Stimulated activated CD4-positive, alpha-beta T cell treated with anti-CD3 and anti-CD28 coated beads, Interleukin-4, amount 100 ng/mL, for 24 hours (primary cell): ENCODE data around the gene PRPF6.

Experiments used
- DNase-seq: peaks from one replicate; pipeline ENCODE4 v3.0.0-alpha.2; 2020

PRPF6 gene

GRCh38 chr20:64051033-64051452, 70.1 kb downstream of the PRPF6 start:
- DNase-seq: no peak

GRCh38 chr20:64051561-64052325, 70.8 kb downstream of the PRPF6 start:
- DNase-seq: no peak

GRCh38 chr20:64052326-64052722, 71.4 kb downstream of the PRPF6 start:
- DNase-seq: no peak

- DNase-seq: no peak
Observed at GRCh38 chr20:64052987-64053840, 72.3 kb downstream of the PRPF6 start.

DNA sequence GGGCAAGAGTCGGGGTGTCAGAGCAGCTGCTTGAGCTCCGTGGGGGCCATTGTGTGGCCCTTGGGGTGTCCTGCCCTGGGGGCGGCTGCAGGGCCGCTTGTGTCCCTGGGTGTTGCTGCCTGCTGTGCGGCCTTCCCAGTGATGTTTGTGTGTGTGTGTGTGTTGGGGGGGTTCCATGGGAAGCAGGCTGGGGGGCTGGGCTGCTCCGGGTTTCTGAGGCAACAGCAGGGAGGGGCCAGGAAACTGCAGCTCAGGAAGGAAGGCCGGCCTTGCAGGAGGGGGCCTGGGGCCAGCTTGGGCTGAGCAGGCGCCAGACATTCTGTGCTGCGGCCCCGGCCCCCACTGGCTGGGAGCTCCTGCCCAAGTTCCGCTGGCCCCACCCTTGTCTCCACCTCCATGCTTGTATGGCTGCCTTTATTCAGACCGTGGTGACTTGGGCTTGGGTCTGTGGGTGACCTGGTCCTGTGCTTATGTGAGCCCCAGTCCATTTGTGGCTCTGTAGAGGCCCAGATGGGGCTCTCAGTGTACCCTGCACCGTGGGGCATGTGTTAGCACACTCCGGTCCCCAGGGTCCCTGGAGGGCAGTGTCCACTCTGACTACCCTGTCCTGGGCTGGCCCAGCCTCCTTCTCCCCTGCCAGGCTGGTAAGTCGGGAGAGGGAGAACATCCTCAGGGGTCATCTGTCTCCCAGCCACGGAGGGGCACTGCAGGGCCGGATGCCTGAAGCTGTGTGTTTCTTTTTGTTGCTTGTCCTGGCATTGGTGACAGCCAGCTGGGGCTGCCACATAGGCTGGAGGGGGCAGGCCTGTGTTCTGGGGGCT, 73.1 kb downstream of the PRPF6 start:
- DNase-seq: no peak

- DNase-seq: no peak
Observed at GRCh38 chr20:64055396-64055892, 74.5 kb downstream of the PRPF6 start.

DNA sequence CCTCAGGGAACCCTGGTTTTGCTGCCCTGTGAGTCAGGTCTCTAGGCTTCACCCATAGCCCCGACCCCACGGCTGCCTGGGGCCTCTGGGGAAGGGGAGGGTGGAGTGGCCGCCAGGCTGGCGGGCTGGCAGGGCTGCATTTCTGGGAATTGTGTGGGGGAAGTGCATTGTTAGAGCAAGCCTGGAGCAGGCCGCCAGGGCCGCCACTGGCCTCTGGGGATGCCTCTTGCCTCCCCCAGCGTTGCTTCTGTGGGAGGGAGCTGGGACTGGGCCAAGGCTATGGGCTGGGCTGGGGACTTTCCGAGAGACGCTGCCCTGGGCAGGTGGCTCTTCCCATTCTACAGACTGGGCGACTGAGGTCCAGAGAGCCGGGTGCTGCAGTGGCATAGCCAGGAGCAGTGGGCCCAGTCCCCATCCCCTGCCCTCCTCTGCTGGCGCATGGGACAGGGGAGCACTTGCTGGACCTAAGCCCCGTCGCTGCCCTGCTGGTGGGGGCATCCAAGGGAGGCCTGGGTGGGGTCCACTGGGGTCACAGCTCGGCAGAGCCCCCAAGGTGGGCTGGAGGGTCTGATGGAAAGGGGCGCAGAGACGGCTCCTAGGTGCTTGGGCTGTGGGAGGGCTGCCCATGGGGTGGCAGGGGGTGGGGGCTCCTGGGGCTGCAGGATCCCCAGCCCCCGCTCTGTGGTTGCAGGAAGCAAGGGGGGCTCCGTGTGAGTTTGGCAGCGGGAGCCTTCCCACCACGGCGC, 75.1 kb downstream of the PRPF6 start:
- DNase-seq: no peak

DNA sequence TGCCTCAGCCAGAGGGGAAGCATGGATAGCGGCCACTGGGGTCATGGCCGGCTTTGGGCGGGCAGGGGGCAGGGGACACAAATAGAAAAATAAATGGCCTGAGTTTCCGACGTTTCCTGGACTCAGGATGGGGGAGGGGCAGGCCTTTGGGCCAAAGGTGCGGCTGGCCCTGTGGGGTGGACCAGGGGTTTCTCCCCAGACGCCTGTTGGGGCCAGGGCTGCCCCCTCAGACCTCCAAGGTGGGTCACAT, 75.6 kb downstream of the PRPF6 start:
- DNase-seq: no peak

DNA sequence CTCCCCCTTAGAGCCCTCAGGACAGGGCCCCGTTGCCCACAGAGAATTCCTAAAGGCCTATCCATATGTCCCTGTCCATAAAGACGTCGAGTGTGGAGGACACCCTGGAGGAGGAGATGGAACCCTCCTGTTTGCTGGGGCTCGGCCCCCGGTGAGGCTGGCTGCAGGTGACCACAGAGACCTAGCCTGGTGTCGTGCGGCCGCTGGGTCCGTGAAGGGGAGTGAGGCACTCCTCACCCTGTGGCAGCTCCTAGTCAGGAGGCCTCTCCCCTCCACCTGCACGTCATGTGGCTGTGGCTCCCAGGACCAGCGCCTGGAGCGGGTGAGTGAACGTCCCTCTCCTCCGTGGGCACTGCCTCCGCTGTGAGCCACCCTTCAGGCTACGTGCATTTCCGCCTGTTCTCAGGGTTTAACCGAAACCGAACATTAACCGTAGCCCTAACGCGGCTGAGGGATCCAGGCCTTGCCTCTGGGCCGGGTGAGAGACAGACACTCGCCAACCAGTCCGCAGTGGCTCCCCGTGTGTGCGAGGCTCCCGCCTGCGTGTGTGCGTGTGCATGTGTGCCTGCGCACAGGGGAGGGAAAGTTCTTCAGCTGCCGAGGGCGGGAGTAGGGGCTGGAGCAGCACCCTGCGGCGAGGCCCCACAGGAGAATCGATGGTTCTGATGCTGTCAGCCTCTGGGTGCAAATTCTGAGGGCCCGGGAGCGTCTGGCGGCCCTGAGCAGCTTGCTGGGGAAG, 76.1 kb downstream of the PRPF6 start:
- no peak for DNase-seq

- peak; percentile 86 for DNase-seq
Observed at GRCh38 chr20:64057628-64058498, 76.9 kb downstream of the PRPF6 start.

DNA sequence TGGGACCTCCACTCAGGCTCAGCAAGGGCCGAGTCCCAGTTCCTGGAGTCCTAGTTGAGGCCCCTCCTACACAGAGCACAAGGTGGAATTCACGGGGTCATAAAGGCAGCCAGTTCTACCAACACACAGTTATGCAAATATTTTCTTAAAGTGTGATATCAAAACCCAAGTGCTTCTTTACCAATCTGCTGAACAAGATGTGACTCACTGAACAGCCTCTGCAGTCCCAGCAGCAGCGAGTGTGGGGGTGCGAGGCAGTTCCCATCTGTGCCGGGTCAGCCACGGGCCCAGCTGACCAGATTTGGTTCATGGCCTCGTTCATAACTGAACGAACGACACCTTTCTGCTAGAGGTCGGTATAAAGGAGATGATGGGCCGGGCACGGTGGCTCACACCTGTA, 77.6 kb downstream of the PRPF6 start:
- DNase-seq: no peak

GRCh38 chr20:64062276-64062595, 81.3 kb downstream of the PRPF6 start:
- no peak for DNase-seq

DNA sequence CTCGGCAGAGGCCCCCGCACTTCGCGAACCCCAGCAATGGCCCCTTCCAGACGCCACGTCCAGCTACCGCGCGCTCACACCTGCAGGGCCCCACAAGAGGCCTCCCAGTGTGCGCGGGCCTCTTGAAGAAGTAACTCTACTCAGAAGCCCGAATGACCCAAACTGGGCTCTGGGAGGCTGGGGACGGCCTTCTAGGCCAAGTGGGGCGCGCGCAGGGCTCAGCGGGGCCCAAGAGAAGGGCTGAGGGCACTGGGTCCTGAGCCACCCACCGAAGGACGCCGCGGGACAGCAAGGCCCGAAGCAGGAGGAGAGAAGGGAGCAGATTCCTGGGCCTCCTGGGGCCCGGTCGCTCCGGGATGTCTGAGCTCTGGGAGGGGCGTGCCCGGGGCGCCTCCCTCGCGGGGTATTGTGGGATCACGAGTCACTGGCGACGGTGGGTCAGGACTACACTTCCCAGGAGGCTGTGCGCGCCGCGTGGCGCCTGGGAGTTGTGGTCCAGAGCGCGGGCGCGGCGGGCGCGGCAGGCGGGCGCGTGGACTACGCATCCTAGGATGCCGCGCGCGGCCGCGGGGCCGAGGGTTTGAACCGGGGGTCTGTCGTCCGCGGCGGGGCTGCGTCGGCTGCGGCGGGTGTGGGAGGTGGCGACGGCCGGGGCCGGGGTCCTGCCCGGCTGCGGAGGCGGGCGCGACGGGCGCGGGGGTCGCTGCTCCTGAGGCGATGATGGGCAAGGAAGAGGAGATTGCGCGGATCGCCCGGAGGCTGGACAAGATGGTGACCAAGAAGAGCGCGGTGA, 81.9 kb downstream of the PRPF6 start, which contains the start of gene TCEA2:
TCEA2 (plus strand) TSS at position 603 of the 793 bp plus-strand sequence; CDS start at position 718, 115 bp downstream.
- peak; percentile 96 for DNase-seq

DNA sequence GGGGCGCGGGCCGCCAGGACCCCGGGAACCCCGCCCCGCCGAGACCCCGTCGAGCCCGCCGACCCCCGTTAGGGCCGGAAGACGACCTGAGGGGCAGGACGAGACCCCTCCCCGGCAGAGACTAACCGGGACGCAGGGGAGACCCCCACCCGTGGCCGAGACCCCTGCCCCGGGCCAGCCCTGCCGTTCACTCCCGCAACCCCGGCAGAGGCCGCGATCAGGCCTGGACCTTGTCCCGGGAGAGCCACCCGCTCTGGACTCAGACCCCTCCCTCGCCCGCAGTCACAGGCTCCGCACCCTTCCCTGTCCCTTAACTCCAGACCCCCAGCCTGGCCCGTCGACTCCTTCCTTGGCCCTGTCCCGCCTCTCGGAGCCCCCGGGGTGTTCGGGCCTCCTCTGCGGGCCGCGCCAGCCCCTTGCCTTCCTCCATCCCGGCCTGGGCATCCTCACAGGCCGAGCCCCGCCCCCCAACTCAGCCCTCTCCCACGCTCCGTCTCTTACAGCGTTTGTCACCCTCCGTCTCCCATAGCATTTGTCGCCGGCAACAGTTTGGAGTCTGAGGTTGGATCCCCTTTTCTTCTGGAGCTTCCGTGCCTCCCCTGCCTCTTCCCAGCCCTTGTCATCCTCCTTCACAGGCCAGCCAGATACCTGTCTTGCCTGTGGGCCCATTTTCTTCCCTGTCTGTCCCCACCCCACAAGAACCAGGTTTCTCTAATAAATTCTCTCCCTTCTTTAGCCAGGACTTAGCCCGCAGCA, 82.6 kb downstream of the PRPF6 start:
- DNase-seq: peak; percentile 52

DNA sequence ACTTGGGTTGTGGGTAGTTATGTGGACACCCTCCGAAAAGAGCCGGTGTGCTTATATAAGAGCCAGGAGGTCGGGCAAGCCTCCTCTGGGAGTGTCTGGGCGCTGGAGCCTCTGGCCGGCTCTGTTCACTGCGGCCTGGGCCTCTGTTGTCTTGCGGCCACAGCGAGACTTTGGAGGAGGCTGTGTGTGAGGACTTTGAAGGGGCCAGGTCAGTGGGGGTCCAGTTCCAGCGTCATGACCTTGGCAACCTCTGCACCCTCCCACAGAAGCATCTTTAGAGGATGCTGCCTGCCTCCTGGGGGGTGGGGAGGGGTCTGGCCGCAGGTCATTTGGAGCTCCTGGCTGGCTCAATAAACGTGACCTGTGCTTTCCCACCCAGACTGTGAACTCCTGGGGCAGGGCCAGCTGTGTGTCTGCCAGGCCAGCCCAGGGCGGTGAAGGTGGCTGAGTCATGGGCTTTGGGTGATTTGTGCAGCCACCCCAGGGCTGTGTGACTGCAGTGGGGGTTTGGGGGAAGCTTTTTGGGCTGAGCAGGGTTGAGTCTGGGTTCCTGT, 83.3 kb downstream of the PRPF6 start:
- DNase-seq: no peak

- DNase-seq: no peak
Observed at GRCh38 chr20:64065062-64065973, 84.4 kb downstream of the PRPF6 start.

GRCh38 chr20:64065974-64066343, 85.0 kb downstream of the PRPF6 start:
- DNase-seq: peak; percentile 42
